D721Med (cell line): ENCODE results near the gene MAN1C1.

Experiments used
- DNase-seq: peaks from one replicate; pipeline ENCODE4 v3.0.0; 2011; ENCODE audit warnings: low spot score; ENCODE audit not compliant: insufficient read length
- FAIRE-seq: peaks from 2 replicates; lab custom pipeline; 2011; peaks lifted over from hg19 to GRCh38; lab: Jason Lieb, UNC
- TF ChIP-seq, protein P1 (sequence below): IDR thresholded peaks from 2 replicates; pipeline ENCODE4 v1.5.1; 2012; ENCODE audit warnings: mild to moderate bottlenecking, control low read depth; ENCODE audit not compliant: insufficient read depth; ENCODE audit errors: missing control alignments

Gene MAN1C1

DNA sequence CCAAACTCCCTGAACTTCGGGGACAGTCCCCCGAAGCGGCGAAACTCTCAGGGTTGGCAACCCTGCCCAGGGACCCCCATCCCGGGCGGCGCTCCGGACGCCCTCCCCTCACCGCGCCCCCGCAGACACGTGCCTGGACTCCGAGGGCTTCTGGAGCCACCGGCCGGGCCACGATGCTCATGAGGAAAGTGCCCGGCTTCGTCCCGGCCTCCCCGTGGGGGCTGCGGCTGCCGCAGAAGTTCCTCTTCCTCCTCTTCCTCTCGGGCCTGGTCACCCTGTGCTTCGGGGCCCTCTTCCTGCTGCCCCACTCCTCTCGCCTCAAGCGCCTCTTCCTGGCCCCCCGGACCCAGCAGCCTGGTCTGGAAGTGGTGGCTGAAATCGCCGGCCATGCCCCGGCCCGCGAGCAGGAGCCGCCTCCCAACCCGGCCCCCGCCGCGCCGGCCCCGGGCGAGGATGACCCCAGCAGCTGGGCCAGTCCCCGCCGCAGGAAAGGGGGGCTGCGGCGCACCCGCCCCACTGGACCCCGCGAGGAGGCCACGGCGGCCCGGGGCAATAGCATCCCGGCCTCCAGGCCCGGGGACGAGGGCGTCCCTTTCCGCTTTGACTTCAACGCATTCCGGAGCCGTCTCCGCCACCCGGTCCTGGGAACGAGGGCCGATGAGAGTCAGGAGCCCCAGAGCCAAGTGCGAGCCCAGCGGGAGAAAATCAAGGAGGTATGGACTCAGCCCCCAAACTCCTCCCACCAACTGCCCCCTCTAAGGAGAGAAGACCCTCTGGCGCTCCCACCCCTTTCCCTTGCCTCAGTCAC, 1.2 kb downstream of the MAN1C1 start:
- FAIRE-seq = no peak

DNA sequence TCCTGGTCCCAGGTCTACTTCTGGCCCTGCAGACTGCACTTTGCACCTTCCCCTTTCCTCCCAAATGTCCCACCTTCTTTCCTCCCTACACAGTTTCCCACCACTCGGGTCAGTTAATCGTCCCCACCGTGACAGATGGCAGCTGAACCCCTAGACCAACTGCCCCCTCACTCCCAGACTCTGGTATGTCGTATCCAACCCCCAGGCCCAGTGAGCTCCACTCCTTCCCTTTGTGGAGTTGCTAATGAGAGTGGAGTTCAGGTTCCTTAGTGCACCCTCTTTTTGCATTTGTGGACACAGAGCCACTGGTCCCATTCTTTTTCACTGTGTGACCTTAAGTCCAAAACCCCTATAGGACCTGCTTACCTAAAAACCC, 1.8 kb downstream of the MAN1C1 start:
- TF ChIP-seq, protein P1, sequence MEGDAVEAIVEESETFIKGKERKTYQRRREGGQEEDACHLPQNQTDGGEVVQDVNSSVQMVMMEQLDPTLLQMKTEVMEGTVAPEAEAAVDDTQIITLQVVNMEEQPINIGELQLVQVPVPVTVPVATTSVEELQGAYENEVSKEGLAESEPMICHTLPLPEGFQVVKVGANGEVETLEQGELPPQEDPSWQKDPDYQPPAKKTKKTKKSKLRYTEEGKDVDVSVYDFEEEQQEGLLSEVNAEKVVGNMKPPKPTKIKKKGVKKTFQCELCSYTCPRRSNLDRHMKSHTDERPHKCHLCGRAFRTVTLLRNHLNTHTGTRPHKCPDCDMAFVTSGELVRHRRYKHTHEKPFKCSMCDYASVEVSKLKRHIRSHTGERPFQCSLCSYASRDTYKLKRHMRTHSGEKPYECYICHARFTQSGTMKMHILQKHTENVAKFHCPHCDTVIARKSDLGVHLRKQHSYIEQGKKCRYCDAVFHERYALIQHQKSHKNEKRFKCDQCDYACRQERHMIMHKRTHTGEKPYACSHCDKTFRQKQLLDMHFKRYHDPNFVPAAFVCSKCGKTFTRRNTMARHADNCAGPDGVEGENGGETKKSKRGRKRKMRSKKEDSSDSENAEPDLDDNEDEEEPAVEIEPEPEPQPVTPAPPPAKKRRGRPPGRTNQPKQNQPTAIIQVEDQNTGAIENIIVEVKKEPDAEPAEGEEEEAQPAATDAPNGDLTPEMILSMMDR = no peak
- FAIRE-seq (no peak), DNase-seq (no peak)

More for the DNA sequence above, 1.2 kb downstream of the MAN1C1 start:
- TF ChIP-seq, protein P1 = no peak
- DNase-seq = no peak

DNA sequence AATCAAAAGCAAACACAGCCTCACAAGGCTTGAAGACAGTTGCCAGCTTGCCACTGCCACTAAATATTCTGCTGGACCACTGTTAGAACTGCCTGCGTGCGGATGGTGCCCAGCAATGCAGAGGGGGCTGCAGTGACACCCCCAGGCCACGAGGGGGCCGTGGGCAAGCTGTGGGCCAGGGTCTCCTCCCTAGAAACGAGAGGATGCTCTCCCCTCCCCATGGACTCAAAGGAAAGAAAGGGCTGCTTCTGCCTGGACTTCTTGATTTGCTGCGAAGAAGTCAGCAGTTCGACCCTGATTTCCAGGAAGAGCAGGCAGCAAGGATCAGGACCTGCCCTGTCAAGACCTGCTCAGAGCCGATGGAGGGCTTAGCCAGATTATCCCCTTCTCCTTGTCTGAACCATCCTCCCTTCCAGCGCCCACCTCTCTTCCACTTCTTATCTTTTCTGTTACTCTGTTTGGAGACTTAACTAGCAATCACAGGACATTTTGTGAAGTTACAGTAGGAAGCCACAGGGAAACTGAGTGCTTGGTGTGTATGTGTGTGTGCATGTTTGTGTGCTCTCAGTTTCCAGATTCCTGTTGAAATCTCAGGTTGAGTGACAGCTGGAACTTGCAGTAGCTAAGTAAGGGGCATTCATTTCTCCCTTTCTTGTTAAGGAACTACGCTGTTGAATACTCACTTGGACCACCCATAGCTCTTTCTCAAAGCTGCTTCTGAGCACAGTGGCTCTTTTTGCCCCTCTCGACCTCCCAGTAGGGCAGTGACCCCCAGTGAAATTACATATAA, 2.7 kb downstream of the MAN1C1 start:
- peak; percentile 19 for DNase-seq
- TF ChIP-seq, protein P1 = peak; percentile 65
- no peak for FAIRE-seq

DNA sequence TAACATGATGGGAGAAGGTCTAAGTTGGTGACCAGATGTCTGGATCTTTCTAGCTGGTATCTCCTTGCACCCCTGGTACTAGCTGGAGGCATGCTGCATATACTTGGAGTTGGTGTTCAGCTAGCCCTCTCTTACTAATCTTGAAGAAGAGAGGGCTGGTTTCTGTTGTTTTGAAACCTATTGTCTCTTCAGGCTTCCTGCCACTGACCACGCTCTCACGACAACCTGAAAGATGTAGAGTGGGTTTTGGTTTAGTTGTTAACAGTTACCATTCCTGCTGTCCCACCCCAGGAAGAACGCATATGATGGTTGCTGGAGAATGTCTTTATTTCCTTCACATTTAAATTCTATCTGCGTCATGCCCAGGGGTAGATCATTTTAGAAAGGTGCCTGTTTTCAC, 3.6 kb downstream of the MAN1C1 start:
- TF ChIP-seq, protein P1 = no peak
- DNase-seq (no peak), FAIRE-seq (no peak)

DNA sequence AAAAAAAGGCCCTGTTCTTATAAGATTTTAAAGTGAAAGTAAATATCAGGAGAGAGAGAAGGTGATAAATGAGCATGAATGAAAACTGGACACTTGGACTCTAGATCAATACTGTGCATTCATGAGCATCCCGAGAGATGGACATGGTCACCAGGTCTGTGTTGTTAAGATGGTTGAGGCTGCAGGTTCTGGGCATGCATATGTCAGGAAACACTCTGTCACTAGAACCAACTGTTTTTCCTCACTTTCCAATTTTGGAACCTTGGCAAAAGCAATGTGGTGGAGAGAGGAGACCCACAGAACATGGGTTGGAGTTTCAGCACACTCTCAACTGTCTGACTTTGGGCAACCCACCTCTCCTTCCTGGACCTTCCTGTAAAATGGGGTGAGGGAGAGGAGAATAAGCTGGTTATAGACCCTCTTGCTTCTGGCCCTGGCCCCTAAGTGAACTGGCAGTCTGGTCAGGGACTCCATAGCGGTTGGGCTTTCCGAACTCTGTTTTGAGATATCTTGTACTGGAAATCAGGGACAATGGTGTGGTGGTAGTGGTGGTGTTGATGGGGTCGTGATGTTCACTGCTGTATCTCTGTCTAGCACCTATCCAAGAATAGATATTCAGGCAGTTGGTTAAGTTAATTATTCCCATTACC, 4.2 kb downstream of the MAN1C1 start:
- DNase-seq (no peak), FAIRE-seq (no peak)
- TF ChIP-seq, protein P1 = no peak

DNA sequence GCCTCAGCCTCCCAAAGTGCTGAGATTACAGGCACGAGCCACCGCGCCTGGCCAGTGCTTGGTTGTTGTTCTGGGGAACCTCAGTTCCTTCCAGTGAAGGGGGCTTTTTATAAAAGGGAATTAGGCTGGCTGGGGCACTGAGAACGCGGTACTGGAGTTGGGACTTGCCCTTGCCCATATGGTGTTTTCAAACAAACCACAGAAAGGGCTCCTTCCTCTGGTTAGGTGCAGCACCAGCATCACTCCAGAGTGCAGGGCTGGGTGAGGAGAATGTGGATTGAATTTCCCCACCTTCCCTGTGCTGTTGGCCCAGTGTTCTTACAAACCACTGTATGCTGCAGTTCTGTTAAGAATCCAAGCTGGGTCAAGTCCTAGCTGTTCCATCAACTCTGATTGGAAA, 5.3 kb downstream of the MAN1C1 start:
- TF ChIP-seq, protein P1 = no peak
- FAIRE-seq = no peak
- DNase-seq = no peak
